A375 (cell line): Measurements from ENCODE around the gene SSH2. TPM values are rescaled to one million over a fixed set of nuclear protein-coding genes. Genes with fewer than 3 reads are reported as not detected.

Source experiments
- small RNA-seq: library from RNA; depleted of rRNA; stranded (forward); fragments of <200 nt; gene quantifications from one replicate; pipeline ENCODE3, GENCODE V24; 2014
- total RNA-seq: library from RNA; depleted of rRNA; stranded (reverse); fragments of >200 nt; shearing (Covaris generic); gene quantifications from 2 replicates; pipeline ENCODE4 v1.2.3, GENCODE V29; 2014; rRNA removed

Gene SSH2
- 6.3 and 7.9 TPM in 2 replicates for total RNA-seq

GRCh38 chr17:29929533-29930408, at the start of gene SSH2:
Gene SSH2, minus strand, starts transcription at chr17:29930228. Its CDS starts 228 bp downstream, at chr17:29930000.

GRCh38 chr17:29941334-29941733, 11.3 kb upstream of the SSH2 start, which contains the start of gene EFCAB5:
Gene EFCAB5, plus strand, starts transcription at chr17:29941634. Its CDS starts 163 bp downstream, at chr17:29941797.

GRCh38 chr17:29622337-29623282, 307.4 kb downstream of the SSH2 start, which contains the start of gene CORO6:
Gene CORO6, minus strand, starts transcription at chr17:29622912. Its CDS starts 1,491 bp downstream, at chr17:29621421.

GRCh38 chr17:29592850-29593551, 337.0 kb downstream of the SSH2 start, which contains the start of gene ANKRD13B:
Gene ANKRD13B, plus strand, starts transcription at chr17:29593132. Its CDS starts 490 bp downstream, at chr17:29593622.

GRCh38 chr17:29589524-29590410, 340.3 kb downstream of the SSH2 start, which contains the start of gene GIT1:
Gene GIT1, minus strand, starts transcription at chr17:29589648. Its CDS starts 270 bp downstream, at chr17:29589378.

Small RNA genes within 50 kb of the gene (small RNA-seq; reads per million reads assigned to genes)
- gene RF00156, result 0.17 reads per million
- gene RF01210, result not detected
- gene RNU6-920P, result not detected

Other genes starting within 250 kb of the SSH2 start
- gene EFCAB5, start 11.4 kb upstream of the SSH2 start, total RNA-seq, result 0.87 TPM in 1 of 2 replicates, not detected in the other
- 17.0 and 22.1 TPM in 2 replicates for gene NSRP1, start 186.6 kb upstream of the SSH2 start, total RNA-seq